ENCODE results near the gene SPTBN5.

- TF ChIP-seq CTCF (conservative IDR thresholded peaks at IDR 0.05; ENCODE audit: low read depth, low read length), result no peak
- no peak for TF ChIP-seq EZH2 (IDR thresholded peaks at IDR 0.05; ENCODE audit: borderline replicate concordance, low read depth, low read length, poor library complexity, severe bottlenecking)
Observed at GRCh38 chr15:41930867-41931222, 37.0 kb upstream of the SPTBN5 start.

Data from A673 (cell line).